GM18517 (cell line): Measurements from ENCODE around the gene C1QTNF6.
"Not testable (repeated sequence)": the region's sequence is repeated elsewhere in the genome, so short reads cannot be mapped to it uniquely, and the experiment has no call there.

Experiments used
- ATAC-seq: cut with Tn5 transposase; IDR thresholded peaks from one replicate; pipeline ENCODE4 v1.9.1; 2021; ENCODE audit warnings: mild to moderate bottlenecking, moderate library complexity; ENCODE audit not compliant: unreplicated experiment

C1QTNF6 gene

DNA sequence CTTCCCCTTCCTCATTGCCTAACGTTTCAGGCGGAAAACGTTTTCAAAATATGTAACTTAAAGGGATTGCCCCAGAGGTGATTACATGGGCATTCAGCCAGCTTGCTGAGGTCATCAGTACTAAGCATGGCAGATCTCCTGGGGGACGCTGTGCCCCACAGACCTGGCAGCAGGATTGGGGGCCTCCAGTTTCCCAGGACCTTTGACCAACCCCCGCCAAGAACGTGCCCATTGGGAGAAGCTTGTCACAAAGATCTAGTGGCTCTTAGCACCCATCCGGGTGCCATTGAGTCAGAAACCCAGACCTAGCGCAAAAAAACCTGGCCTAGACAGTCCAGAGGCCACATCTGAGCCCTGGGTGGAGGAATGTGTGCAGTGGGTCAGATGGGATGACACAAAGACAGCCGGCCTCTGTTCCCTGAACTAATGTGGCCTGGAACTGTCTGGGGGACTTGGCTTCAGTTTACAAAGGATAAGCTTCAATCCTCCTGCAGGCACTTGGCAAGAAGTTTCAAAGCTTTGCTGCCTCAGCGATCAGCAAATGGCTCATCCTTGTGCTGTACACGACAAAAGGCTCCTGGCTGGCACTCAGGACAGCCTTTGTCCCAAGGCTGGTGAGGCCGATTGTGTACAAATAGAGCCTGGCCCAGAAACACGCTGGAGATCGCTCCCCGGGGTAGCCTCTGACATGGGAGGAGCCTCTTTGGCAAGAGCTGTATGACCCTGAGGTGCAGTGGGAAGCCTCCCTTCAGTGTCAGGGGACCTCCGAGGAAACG is 9.5 kb downstream of the C1QTNF6 start:
- ATAC-seq = no peak

DNA sequence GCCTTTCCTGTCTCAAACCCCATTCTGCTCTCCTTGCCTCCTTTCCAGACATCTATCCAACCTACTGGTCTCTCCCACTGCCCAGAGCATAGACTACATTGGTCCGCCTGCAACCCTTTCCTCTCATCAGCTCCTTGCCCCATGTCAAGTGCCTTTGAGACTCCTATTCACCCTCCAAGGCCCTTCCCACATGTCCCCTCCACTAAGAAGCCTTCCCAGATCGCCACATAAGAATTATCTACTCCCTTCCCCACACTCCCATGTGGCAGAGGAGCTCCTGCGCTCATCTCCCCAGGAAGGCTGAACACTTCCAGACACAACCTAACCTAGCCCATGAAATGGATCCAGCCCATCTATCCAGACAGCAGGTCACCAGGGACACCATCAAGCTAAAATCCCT is 10.3 kb downstream of the C1QTNF6 start:
- no peak for ATAC-seq

DNA sequence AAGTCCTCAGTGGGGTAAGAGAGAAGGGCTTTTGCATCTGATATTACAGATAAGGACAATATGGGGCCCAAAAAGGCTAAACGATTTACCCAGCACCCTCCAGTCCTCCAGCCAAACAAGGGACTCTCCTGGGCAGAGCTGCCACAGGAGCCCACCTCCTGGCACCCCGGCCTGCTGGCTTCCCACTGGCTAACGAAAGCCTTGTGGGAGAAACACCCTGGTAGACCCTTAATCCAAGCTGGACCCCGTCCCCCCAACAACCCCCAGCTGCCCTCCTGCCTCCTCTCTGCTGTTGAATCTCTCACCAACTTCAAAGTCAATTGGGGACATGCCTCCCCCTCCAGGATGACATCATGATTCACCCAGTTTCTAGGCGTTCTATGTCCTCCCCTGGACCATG is 10.8 kb downstream of the C1QTNF6 start:
- no peak for ATAC-seq

DNA sequence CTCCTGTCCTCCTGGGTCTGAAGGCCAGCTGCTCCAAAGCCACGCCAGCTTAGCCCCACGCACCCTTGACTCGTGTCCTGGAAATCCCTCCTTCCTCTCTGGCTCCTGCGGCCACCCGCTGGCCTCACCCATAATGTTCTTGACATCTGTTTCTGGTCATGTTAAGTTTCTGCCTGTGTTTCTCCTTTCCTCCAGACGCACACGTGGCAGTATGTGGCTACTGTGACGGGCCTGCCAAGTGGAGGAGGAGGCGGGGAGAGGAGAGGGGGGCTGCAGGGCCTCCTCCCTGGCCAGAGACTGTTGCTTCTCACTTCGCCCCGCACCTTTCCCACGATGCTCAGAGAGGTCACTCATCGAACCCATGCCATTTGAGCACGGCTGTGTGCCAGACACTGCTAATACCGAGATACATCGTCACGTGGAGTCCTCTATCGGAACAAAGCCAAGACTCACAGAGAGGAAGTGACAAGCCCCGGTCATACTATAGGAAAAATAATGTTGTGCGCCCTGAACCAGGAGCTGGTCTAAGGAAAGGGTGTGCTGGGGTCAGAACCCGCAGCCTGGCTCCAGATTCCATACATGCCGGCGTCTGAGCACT is 11.5 kb downstream of the C1QTNF6 start:
- no peak for ATAC-seq

DNA sequence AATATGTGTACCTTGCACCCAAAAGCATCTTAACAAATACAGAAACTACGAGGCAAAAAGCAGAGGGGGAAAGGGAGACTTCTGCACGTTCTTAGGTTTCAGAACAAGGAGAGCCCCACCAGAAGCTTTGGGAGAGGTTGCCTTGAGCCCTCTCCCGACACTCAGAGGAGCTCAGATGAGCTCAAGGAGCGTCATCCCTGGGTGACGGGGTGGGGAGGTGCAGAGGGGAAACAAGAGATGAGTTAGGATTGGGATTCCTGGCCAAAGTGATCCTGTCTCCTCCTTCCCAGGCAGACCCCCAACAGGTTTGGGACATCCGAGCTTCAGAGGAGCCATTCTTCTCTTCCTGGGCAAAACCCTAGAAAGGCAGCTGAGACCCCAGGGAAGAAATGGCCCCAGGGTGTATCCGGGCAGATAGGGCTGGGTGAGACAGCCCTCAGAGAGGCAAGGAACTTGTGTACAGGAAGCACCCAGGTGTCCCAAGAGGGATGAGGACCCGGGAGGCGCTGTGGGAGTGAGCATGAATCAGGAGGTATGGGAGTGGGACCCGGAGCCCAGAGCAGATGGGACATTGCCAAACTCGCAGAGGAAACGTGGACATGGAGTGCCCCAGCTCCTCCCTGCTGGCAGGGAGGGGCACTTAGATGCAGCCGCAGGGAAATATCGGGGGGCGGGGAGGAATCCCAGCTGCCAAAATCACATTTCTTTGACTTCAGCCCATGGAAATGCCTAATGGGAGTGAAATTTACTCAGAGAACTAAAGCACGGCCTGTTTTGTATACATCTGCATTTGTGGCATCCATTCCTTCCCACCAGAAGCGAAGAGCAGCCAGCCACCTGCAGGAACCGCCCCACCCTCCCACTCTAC is 12.4 kb downstream of the C1QTNF6 start:
- ATAC-seq = no peak

DNA sequence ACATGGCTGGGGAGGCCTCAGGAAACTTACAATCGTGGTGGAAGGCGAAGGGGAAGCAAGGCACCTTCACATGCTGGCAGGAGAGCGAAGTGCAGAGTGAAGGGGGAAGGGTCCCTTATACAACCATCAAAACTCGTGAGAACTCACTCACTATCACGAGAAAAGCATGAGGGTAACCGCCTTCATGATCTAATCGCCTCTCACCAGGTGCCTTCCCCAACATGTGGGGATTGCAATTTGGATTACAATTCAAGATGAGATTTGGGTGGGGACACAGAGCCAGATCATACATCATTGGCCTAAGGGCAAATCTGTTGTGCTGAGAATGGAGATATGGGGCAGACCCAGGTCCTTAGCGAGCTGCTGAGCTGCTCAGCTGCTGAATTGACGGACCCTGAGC is 13.1 kb downstream of the C1QTNF6 start:
- ATAC-seq = no peak

DNA sequence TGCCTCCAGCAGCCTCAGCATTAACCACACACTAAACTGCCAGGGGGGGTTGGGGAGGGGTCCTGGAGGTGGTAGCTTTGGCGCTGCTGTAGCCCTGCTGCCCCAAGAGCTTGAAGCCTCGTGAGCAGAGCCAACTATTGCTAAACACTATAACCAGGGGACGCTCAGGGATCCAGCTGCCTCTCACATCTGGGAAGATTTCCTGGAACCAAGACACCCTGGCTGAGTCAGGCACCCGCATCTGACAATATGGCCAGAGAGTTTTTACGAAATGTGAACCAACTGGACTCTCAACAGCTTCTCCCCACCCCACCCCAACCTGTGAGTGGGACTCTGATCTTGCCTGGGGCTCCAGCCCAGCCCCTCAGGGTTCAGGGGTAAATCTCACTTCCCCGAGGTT is 14.3 kb downstream of the C1QTNF6 start:
- no peak for ATAC-seq

DNA sequence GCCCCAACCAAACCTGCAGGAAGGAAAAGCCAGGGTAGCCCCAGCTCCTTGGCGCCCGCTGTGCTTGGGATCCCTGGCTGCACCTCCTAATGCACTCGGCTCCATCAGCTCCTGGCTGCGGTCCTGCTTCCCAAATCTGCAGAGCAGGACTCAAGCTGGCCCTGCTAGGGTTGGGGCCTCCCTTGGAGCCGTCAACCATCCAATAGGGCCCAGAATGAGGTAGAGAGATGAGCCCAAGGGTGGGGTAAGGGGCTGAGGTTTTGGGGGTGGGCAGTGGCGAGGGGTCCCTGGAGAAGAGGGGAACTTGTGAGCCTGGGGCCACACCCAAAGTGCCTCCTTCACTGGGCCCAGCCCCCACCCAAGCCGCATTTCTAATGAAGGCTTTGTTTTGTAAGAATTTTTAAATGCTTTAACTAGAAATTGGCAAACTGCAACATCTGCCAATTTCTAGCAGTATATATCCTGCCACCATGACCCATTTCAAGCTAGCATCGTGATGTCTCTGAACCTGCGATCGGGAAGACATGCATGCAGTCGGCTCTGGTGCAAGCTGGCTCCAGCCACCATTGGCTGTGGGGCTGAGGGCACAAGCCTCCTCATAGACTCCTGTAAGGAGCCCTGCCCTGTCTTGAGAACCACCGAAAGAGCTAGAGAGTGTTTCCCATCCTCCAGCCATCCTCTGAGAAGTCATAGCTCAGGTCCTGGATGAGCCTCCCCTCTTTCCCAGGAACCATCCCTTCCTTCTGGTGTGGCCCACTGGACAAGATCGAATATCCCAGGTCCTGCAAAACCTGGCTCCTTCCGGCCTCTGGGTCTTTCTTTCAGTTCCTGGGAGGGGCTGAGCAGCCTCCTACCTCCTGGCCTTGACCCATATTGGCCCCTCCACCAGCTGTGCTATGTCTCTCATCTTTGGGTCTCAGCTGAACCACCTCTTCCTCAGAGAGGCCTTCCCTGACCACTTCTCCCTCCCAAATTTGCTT is 15.5 kb downstream of the C1QTNF6 start:
- no peak for ATAC-seq

DNA sequence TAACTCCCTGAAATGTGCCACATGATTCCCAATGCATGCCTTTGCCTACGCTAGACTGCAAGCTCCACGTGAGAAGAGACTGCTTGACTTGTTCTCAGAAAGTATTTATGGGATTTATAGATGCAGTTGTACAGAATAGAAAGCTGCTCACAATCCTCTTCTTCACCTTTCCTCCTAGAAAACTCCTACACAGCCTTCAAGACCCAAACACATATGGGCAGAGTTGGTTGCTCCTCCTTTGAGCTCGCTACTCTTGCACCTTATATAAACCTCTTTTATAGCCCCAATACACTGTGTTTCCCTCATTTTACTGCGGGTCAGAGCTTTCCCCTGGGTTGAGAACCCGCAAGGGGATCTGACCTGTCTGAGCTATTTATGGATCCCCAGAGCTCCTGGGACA is 16.4 kb downstream of the C1QTNF6 start:
- no peak for ATAC-seq

DNA sequence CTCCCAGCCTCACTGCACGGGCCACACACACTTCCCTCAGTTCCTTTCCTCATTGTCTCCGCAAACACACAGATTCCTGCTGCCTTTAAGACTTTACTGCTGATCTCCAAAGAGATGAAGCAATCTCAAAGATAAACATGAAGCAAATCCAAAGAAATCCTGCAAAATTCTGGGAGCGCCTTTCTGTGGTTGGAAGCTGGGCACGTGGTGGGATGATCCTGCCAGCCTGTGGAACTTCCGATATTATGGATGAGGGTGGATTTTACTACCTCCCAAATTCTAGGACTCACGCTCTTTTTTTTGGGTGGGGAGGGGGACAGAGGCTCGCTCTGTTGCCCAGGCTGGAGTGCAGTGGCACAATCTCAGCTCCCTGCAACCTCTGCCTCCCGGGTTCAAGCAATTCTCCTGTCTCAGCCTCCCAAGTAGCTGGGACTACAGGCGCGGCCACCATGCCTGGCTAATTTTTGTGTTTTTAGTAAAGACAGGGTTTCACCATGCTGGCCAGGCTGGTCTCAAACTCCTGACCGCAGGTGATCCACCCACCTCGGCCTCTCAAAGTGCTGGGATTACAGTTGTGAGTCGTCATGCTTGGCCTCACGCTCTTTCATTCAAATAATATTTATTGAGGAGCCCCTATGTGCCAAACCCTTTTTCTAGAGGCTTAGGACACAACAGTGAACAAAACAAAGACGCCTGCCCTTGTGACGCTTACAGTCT is 17.2 kb downstream of the C1QTNF6 start:
- ATAC-seq = not testable (repeated sequence)

DNA sequence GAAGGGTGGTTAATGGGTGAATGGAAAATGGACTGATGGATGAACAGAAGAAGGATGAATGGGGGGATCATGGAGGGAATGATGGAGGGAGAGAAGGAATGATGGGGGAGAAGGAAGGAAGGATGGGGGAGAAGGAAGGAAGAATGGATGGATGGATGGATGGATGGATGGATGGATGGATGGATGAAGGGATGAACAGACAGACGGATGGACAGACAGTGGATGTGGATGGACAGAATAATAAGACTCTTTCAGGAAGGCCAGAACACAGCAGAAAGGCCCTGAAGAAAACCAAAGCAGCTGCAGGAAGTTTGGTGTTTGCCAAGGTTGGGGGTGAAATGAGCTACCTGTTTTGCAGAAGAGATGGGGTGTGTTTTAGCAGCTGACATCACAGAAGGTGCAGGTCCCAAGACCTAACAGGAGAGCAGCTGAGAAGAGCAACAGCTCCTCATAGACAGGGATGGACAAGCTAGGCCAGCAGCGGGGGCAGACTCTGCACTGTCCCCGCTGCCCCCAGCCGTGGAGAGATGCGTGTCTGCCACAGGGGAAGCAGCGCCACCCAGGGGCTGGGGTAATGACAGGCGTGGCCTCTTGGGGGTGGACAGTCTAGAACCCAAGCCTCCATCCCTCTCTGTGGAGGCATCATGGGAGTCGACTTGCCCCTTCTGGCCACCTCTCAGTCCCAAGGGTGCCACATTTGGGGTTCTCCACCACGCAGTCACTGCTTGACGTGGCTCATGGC is 17.9 kb downstream of the C1QTNF6 start:
- no peak for ATAC-seq

DNA sequence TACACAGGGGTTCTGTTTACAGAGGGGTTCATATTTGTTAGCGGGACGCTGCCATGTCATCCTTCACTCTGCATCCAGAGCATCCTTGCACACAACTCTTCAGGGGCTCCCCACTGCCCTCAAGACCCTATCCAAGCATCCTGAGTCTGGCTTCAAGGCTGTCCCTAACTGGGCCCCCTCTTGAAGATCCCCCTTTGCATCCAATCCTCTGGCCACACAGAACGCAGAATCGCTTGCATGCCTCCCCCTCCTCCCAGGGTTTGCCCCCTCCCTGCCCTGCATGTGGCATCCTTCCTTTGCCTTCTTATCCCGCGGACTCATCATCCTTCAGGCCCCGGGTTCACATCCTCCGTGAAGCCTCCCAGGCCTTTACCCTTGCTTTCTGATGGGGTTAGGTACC is 18.6 kb downstream of the C1QTNF6 start:
- ATAC-seq = no peak

DNA sequence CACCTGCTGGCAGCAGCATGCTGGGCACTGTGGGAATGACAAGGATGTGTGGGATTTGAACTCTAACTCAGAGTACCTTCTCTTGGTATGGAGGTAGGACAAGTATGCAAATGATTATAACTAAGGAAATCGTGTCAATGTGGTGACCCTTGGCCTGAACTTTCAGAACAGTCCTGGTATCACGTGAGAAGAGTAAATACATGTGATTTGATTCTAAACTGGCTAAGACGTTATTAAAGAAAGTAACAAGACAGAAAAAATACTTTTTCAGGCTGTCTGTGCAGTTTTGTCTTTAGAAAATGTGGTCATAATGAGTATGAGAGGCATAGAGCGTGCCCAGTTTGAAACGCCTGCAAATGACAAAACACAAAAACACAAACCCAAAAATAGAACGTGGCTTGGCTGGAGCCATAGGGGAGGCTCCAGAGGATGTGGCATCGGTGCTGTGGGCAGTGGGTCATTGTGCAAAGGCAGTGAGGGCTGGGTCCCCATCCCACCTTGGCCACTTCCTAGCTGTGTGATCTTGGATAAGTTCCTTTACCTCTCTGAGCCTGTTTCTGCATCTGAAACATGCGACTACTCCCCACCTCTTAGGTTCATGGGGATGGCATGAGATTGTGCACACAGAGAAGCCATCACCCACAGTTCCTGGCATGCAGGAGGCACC is 19.9 kb downstream of the C1QTNF6 start:
- ATAC-seq = no peak

DNA sequence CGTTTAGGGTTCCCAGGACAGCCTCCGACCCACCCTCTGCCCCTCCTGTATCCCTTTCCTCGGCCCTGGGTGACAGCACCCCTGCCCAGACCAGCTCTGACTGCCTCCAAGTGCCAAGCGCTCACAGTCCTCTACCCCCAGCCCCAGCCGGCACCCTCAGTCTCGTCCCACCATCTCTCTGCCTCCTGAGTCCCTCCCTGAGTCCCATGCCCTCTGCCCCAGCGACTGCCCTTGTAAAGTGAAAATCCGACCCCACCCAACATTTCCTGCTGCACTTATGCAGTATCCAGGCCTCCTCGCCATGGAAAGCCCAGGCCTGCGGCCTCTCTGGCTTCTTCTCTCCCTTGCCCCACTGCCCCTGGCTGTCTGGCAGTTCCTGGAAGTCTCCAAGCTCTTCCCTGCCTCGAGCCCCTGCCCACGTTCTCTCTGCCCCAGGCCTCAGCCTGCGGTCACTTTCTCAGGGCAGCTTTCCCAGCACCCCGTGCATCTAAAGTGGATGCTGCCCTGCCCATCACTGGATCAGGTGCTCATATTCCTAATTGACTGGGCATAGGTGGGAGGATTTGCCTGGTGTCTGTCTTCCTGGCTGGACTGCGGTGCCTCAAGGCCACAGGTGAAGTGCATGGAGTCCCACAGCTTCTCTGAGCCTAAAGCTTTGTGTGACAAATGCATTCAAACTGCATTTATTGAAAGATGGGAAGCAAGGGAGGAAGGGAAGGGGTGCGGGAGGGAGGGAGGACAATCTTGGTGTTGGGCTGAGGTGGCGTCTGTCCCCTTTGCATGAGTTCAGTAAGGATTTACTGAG is 20.7 kb downstream of the C1QTNF6 start:
- no peak for ATAC-seq

DNA sequence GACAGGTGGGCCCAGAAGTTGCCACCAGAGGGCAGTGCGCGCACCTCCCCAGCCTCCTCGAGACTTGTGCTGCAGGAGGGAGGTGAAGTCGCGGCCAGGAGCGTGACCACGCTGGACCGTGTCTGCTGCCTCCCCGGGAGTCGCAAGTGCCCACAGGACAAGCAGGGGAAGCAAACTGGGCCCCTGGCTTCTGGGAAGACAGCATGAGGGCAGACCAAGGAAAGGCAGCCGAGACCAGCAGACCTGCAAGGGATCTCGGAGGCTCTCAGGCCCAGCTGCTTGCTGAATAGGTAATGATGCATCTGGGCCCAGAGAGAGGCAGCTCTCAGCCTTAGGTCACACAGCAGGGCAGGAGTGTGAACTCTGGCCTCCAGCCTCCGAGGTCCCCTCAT is 21.4 kb downstream of the C1QTNF6 start:
- no peak for ATAC-seq

DNA sequence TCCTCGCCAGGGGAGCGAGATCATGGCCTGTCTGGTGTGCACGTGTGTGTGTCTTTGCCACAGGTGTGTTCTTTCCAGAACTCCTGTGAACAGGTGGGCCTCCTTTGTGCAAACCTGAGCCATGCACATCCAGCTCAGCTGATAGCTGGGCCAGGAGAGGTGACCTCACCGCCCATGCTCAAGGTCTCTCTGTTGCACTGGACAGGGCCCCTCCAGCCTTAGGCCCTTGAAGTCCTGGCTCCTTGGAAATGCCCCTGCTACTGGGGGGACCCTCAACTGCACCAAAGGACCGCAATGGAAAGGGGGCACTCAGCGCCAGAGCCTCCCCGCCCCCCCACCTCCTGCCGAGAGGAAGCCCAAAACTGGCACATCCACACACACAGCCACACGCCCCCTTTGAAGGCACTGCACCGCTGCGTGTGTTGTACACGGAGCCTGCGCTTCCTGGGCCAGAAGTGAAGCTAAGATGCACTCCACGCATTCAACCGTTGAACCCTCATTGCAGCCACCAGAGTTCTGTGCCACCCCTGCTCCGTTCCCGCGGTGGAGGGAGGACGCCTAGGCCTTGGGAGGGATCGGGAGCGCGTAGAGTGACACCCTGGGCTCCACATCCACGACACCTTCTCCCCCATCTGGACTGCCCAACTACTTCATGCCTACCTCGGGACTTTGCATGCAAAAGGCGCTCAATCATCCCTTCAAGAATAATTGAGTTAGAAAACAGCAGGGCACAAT is 21.9 kb downstream of the C1QTNF6 start:
- no peak for ATAC-seq

DNA sequence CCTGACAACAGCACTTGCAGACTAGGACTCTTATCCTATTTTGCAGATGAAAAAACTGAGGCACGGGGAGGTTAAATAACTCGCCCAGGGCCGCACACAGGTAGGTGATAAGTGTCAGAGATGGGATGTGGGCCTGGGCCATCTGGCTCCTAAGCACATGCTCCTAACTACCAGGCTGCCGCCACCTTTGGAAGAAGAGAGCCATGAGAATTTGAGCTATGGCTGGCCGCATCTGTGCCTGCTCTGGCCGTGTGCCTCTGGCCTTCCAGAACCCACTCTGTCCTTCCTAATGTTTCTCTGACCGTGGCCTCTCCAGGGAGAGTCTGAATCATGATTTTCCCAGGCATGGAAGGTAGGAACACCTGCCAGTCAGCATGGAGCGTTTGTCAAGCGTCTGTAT is 23.0 kb downstream of the C1QTNF6 start:
- ATAC-seq = no peak
